GM12878 (cell line): Measurements from ENCODE around the gene RAB3C. TPM values are rescaled to one million over a fixed set of nuclear protein-coding genes. Genes with fewer than 3 reads are reported as not detected.
A peak's percentile ranks its signal among the peaks of the same experiment; 100 is the strongest.

Experiments
- ATAC-seq: fragments of 200-7000 bp; cut with Tn5 transposase; 3 replicates; pipeline ENCODE4 v1.9.1; 2020; ENCODE audit warnings: mild to moderate bottlenecking, moderate library complexity
- Bru-seq: library from RNA; stranded (reverse); fragments of 400-500 nt; gene quantifications from one replicate; lab custom pipeline; 2021; lab: Mats Ljungman, UMichigan
- BruChase-seq, 2 experiments: library from RNA; stranded (reverse); fragments of 400-500 nt; gene quantifications; one replicate each; lab custom pipeline; 2021; lab: Mats Ljungman, UMichigan
- BruUV-seq: library from RNA; stranded (reverse); fragments of 400-500 nt; replicated peaks from 2 replicates; lab custom pipeline; 2021; lab: Mats Ljungman, UMichigan
- CTCF ChIA-PET: fragments of 300-600 bp; sonication (Branson Sonifier 250); formaldehyde crosslinking; extraction: SDS; loops from one replicate; lab custom pipeline; 2021; ENCODE audit warnings: inconsistent platforms; lab: Yijun Ruan, JAX
- POLR2A ChIA-PET: fragments of 350-600 bp; formaldehyde crosslinking; extraction: SDS; loops from one replicate; lab custom pipeline; 2021; ENCODE audit warnings: inconsistent platforms; lab: Charles Lee
- RAD21 ChIA-PET: fragments of 300-600 bp; sonication (Branson Sonifier 250); formaldehyde crosslinking; loops from one replicate; lab custom pipeline; 2023; ENCODE audit warnings: antibody characterized with exemption; ENCODE audit not compliant: unreplicated experiment; lab: Charles Lee
- SMC1A ChIA-PET: fragments of 300-600 bp; sonication (Branson Sonifier 250); formaldehyde crosslinking; loops from one replicate; lab custom pipeline; 2023; ENCODE audit not compliant: unreplicated experiment, uncharacterized antibody; lab: Charles Lee
- DNase-seq: peaks from one replicate; pipeline ENCODE4 v3.0.0-alpha.2; 2011; ENCODE audit warnings: low read depth, low spot score
- FAIRE-seq: peaks from 3 replicates; lab custom pipeline; 2011; peaks lifted over from hg19 to GRCh38; lab: Jason Lieb, UNC
- H2AFZ ChIP-seq: 2 replicates; pipeline ENCODE4 v1.6.0; 2011; ENCODE audit warnings: low read depth, low read length, control low read depth; ENCODE audit not compliant: control insufficient read depth
- H3K27ac ChIP-seq: 2 replicates; pipeline ENCODE4 v1.5.1; 2011; ENCODE audit warnings: control low read depth; ENCODE audit not compliant: control insufficient read depth, insufficient read depth
- H3K27me3 ChIP-seq, 2 experiments: replicated peaks in 1 of 2; 2 replicates each; pipeline versions ENCODE4 v1.6.0 to v1.6.1; 2011; ENCODE audit warnings: low read length in 1 of 2; ENCODE audit not compliant: control insufficient read depth in 2 of 2, insufficient read depth in 2 of 2
- H3K36me3 ChIP-seq, 2 experiments: 2 replicates each; pipeline ENCODE4 v1.5.1; 2011; ENCODE audit warnings: low read length in 1 of 2; ENCODE audit not compliant: control insufficient read depth in 2 of 2, insufficient read depth in 2 of 2
- H3K4me1 ChIP-seq: 2 replicates; pipeline ENCODE4 v1.6.1; 2011; ENCODE audit warnings: mild to moderate bottlenecking, low read length, moderate library complexity, mixed read lengths; ENCODE audit not compliant: control insufficient read depth, insufficient read depth
- H3K4me2 ChIP-seq: 2 replicates; pipeline ENCODE4 v1.6.0; 2011; ENCODE audit warnings: control low read depth; ENCODE audit not compliant: control insufficient read depth, insufficient read depth
- H3K4me3 ChIP-seq: fragments of 200-600 bp; sonication (generic); 2 replicates; pipeline ENCODE4 v1.5.1; 2016
- H3K79me2 ChIP-seq: 2 replicates; pipeline ENCODE4 v1.6.0; 2011; ENCODE audit warnings: low read length; ENCODE audit not compliant: control insufficient read depth, insufficient read depth
- H3K9ac ChIP-seq: 2 replicates; pipeline ENCODE4 v1.8.0; 2011; ENCODE audit warnings: low read length, control low read depth, mixed read lengths; ENCODE audit not compliant: control insufficient read depth, insufficient read depth
- H3K9me3 ChIP-seq: replicated peaks from 3 replicates; pipeline ENCODE4 v1.5.1; 2011; ENCODE audit warnings: mild to moderate bottlenecking, low read length; ENCODE audit not compliant: control insufficient read depth, insufficient read depth
- H4K20me1 ChIP-seq: 2 replicates; pipeline ENCODE4 v1.6.0; 2011; ENCODE audit not compliant: control insufficient read depth, insufficient read depth
- BRCA1 ChIP-seq: IDR thresholded peaks from 2 replicates; pipeline ENCODE4 v1.6.1; 2011; ENCODE audit warnings: low read depth, low read length, improper control_type of control experiment
- CEBPB ChIP-seq, 2 experiments: fragments of 150-350 bp in 1 of 2; IDR thresholded peaks; 2 replicates each; pipeline ENCODE4 v1.6.1; 2012 to 2014; ENCODE audit warnings: low read depth in 2 of 2, low read length in 2 of 2, borderline replicate concordance in 1 of 2, inconsistent platforms in 1 of 2
- CREB1 ChIP-seq: IDR thresholded peaks from 2 replicates; pipeline ENCODE4 v1.6.1; 2012; ENCODE audit warnings: low read depth, mild to moderate bottlenecking, inconsistent platforms
- CREM ChIP-seq: IDR thresholded peaks from 2 replicates; pipeline ENCODE4 v1.6.1; 2014; ENCODE audit warnings: antibody characterized with exemption, low read depth
- HCFC1 ChIP-seq: fragments of 150-350 bp; IDR thresholded peaks from 2 replicates; pipeline ENCODE4 v1.6.1; 2014; ENCODE audit warnings: low read length
- IKZF1 ChIP-seq: fragments of 450-650 bp; conservative IDR thresholded peaks from 2 replicates; pipeline ENCODE4 v1.6.1; 2017; ENCODE audit warnings: antibody characterized with exemption, mild to moderate bottlenecking
- MEF2A ChIP-seq: IDR thresholded peaks from 2 replicates; pipeline ENCODE4 v1.6.1; 2011; ENCODE audit warnings: low read depth, mild to moderate bottlenecking, low read length, moderate library complexity; ENCODE audit not compliant: insufficient read depth
- MYB ChIP-seq: fragments of 150-350 bp; IDR thresholded peaks from 2 replicates; pipeline ENCODE4 v1.6.1; 2014; ENCODE audit warnings: mild to moderate bottlenecking, low read depth, low read length, borderline replicate concordance
- NRF1 ChIP-seq: conservative IDR thresholded peaks from 2 replicates; pipeline ENCODE4 v1.6.1; 2011; ENCODE audit warnings: mild to moderate bottlenecking, low read depth, low read length, improper control_type of control experiment
- SIX5 ChIP-seq: IDR thresholded peaks from 2 replicates; pipeline ENCODE4 v1.6.1; 2011; ENCODE audit warnings: mild to moderate bottlenecking, low read depth, low read length, moderate library complexity; ENCODE audit not compliant: severe bottlenecking
- SUZ12 ChIP-seq: fragments of 200-600 bp; sonication (generic); IDR thresholded peaks from one replicate; pipeline ENCODE4 v1.6.1; 2018; ENCODE audit warnings: antibody characterized with exemption, mild to moderate bottlenecking; ENCODE audit not compliant: unreplicated experiment
- TCF3 ChIP-seq: IDR thresholded peaks from 2 replicates; pipeline ENCODE4 v1.6.1; 2012; ENCODE audit warnings: low read depth, mild to moderate bottlenecking, low read length, borderline replicate concordance; ENCODE audit not compliant: insufficient read depth
- WGBS: methylation state at CpG from one replicate; pipeline ENCODE4 v1.1.6; 2016; ENCODE audit warnings: low lambda C conversion rate; ENCODE audit not compliant: insufficient replicate concordance, insufficient coverage; ENCODE audit errors: missing lambda C conversion rate; 5-methylcytosine and 5-hydroxymethylcytosine counted together
- in situ Hi-C: fragments of 300-500 bp; cut with MboI; formaldehyde crosslinking; loops from 9 replicates; pipeline ENCODE4 v1.14.3; 2018; ENCODE audit warnings: mixed read lengths
- intact Hi-C: fragments of 100-400 bp; cut with micrococcal nuclease; formaldehyde crosslinking; loops from one replicate; pipeline ENCODE4 v1.14.2; 2022; ENCODE audit not compliant: unreplicated experiment
- long read RNA-seq, 2 experiments: library from polyadenylated mRNA; unstranded; transcript quantifications; one replicate each; pipeline ENCODE4 v2.0.0, GENCODE V29; 2019 to 2020
- polyA minus RNA-seq, 3 experiments: library from RNA; depleted of rRNA, polyadenylated mRNA; stranded (reverse); fragments of >200 nt; gene quantifications; 2 replicates each; pipeline ENCODE4 v1.2.3, GENCODE V29; 2011
- polyA plus RNA-seq, 11 experiments: library from polyadenylated mRNA; depleted of rRNA in 4 of 11; unstranded in 6 of 11; stranded (reverse) in 5 of 11; fragments of >200 nt; fragmentation: Nextera tagmentation in 4 of 11; fragmentation: Illumina TruSeq in 1 of 11; extraction: Ambion mirVana in 4 of 11; extraction: Trizol in 1 of 11; gene quantifications; 1 replicate in 1 of 11; 2 replicates in 10 of 11; pipeline versions ENCODE4 v1.2.1 to v1.2.3, GENCODE V29; 2011 to 2016; ENCODE audit warnings: inconsistent platforms in 2 of 11, missing spikeins in 2 of 11, low read depth in 1 of 11
- total RNA-seq, 4 experiments: library from RNA; depleted of rRNA in 3 of 4; stranded (reverse); fragments of >200 nt in 3 of 4; fragmentation: Illumina TruSeq in 1 of 4; extraction: Trizol in 1 of 4; gene quantifications; 2 replicates each; pipeline versions ENCODE4 v1.2.1 to v1.2.3, GENCODE V29; 2013 to 2021
- TF ChIP-seq, protein P1 (sequence below): IDR thresholded peaks from 2 replicates; pipeline ENCODE4 v1.6.1; 2011; ENCODE audit warnings: low read depth, mild to moderate bottlenecking, low read length, moderate library complexity, borderline replicate concordance; ENCODE audit errors: extremely low read depth
- TF ChIP-seq, protein P2 (sequence below): IDR thresholded peaks from 2 replicates; pipeline ENCODE4 v1.6.1; 2012; ENCODE audit warnings: mild to moderate bottlenecking, low read depth, low read length

The RAB3C gene, protein sequence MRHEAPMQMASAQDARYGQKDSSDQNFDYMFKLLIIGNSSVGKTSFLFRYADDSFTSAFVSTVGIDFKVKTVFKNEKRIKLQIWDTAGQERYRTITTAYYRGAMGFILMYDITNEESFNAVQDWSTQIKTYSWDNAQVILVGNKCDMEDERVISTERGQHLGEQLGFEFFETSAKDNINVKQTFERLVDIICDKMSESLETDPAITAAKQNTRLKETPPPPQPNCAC
- not detected in 2 replicates for total RNA-seq (2013; cell fraction: nucleolus; rRNA removed)
- total RNA-seq (2014; rRNA removed) (not detected in 2 replicates), total RNA-seq (2014; rRNA removed; fragmentation: Illumina TruSeq; extraction: Trizol) (not detected in 2 replicates), total RNA-seq (2021) (not detected in 2 replicates), polyA plus RNA-seq (2011; rRNA removed) (not detected in 2 replicates), polyA plus RNA-seq (2014; fragmentation: Illumina TruSeq; extraction: Trizol) (not detected in 2 replicates), polyA plus RNA-seq (2014; fragmentation: Nextera tagmentation; extraction: Ambion mirVana) (not detected), polyA plus RNA-seq (2014; rRNA removed) (not detected in 2 replicates), polyA plus RNA-seq (2016; fragmentation: Nextera tagmentation; extraction: Ambion mirVana) (not detected), polyA minus RNA-seq (2011; rRNA and poly(A)+ RNA removed) (0.77 TPM in 1 of 2 replicates, not detected in the other), Bru-seq, nascent RNA (percentile 1 among the genes with signal in this experiment), BruChase-seq, experiment 1, labeled RNA remaining after a 6-hour chase (percentile 0 among the genes with signal in this experiment), BruChase-seq, experiment 2, labeled RNA remaining after a 2-hour chase (percentile 0 among the genes with signal in this experiment)
- not detected for polyA plus RNA-seq (2011; ENCODE audit: low read depth)
- not detected in 2 replicates for polyA plus RNA-seq (2011; cell fraction: cytosol; rRNA removed)
- not detected in 2 replicates for polyA plus RNA-seq (2011; cell fraction: nucleus; rRNA removed)
- 0.01 TPM in 1 of 2 replicates, not detected in the other for polyA plus RNA-seq (2012)
- polyA minus RNA-seq (2011; cell fraction: cytosol; rRNA and poly(A)+ RNA removed), result not detected in 2 replicates
- not detected in 2 replicates for polyA minus RNA-seq (2011; cell fraction: nucleus; rRNA and poly(A)+ RNA removed)
- long read RNA-seq, experiment 1, result 0 reads
- long read RNA-seq, experiment 2, partial matches to known transcripts, result 0 of 4 reads
- long read RNA-seq, experiment 2, other reads (novel, unspliced or antisense), result 4 of 4 reads

DNA sequence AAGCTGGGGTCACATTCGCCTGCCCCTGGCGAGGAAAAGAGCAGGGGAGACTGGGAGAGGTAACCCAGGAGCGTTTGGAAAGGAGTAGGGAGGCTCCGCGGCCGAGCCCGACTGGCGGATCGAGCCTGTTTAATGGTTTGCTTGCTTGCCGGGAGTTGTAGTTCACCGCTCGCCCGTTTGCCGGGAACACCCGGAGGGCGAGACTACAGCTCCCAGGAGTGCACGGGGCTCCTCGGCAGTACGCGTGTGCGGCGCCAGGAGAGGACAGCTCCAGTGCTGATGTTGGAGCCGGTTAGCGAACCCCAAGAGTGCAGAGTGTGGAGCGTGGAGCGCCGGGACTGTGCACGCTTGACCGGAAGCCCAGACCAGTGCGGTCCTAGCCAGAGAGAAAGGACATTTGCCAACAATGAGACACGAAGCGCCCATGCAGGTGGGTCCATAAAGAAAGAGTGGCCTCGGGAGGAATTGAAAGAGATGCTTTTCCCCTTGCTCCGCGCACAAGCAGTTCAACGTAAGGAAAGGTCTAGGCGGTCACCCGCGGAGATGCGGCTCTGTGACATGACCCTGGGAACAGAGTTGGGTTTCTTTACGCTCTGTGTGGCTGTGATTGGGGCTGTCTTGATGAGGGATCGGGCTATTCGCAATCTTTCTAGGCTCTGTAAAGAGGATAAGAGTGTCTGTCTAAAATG is at the start of gene RAB3C:
Gene RAB3C, plus strand, starts transcription at position 273 of the 689 bp plus-strand sequence. Its CDS starts 134 bp downstream, at position 407.
- intact Hi-C loops, result loop anchor here (5.0 kb wide), 1 partner anchor 36 kb away; no protein-coding TSS in a partner anchor

More for the DNA sequence above, at the start of gene RAB3C:
- H3K36me3 ChIP-seq, result no peaks in the 10 kb centered on the region
- peak; percentile 25 for DNase-seq
- H3K27ac ChIP-seq, result no peak within 1 kb of the TSS
- H3K27me3 ChIP-seq, result peaks cover 9 to 10% of the 10 kb centered on the region in 2 experiments
- H3K4me3 ChIP-seq, result peak within 1 kb of the TSS; percentile 42; the same call in 1 of the 2 replicates
- 8% methylated on average over 39 of the region's 43 CpGs for WGBS
- H3K9me3 ChIP-seq, result no peaks in the 10 kb centered on the region
- in situ Hi-C loops, result no loop called here
- no TSS peak for BruUV-seq
- no peak for FAIRE-seq
- no peaks in the 10 kb centered on the region for H3K79me2 ChIP-seq
- ChIA-PET CTCF (no interaction called here), RAD21 (no interaction called here), SMC1A (interaction anchor here (1.1 to 1.3 kb wide), 2 partner anchors 132 to 267 kb away, joined by 3 to 6 read pairs; no protein-coding TSS in a partner anchor), POLR2A (no interaction called here)
- H3K9ac ChIP-seq, result no peak within 1 kb of the TSS
- peak within 1 kb of the TSS; percentile 66 for H2AFZ ChIP-seq
- H4K20me1 ChIP-seq, result no peaks in the 10 kb centered on the region
- no peaks in the 10 kb centered on the region for H3K4me1 ChIP-seq
- H3K4me2 ChIP-seq, result peak within 1 kb of the TSS; percentile 77
- no peak for TF ChIP-seq BRCA1
- no peak for TF ChIP-seq TCF3
- TF ChIP-seq, protein P1, sequence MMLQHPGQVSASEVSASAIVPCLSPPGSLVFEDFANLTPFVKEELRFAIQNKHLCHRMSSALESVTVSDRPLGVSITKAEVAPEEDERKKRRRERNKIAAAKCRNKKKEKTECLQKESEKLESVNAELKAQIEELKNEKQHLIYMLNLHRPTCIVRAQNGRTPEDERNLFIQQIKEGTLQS, result 0 out of 2 replicates have a peak, but pooled peaks have one; percentile 32
- TF ChIP-seq MEF2A, result no peak
- TF ChIP-seq, protein P2, sequence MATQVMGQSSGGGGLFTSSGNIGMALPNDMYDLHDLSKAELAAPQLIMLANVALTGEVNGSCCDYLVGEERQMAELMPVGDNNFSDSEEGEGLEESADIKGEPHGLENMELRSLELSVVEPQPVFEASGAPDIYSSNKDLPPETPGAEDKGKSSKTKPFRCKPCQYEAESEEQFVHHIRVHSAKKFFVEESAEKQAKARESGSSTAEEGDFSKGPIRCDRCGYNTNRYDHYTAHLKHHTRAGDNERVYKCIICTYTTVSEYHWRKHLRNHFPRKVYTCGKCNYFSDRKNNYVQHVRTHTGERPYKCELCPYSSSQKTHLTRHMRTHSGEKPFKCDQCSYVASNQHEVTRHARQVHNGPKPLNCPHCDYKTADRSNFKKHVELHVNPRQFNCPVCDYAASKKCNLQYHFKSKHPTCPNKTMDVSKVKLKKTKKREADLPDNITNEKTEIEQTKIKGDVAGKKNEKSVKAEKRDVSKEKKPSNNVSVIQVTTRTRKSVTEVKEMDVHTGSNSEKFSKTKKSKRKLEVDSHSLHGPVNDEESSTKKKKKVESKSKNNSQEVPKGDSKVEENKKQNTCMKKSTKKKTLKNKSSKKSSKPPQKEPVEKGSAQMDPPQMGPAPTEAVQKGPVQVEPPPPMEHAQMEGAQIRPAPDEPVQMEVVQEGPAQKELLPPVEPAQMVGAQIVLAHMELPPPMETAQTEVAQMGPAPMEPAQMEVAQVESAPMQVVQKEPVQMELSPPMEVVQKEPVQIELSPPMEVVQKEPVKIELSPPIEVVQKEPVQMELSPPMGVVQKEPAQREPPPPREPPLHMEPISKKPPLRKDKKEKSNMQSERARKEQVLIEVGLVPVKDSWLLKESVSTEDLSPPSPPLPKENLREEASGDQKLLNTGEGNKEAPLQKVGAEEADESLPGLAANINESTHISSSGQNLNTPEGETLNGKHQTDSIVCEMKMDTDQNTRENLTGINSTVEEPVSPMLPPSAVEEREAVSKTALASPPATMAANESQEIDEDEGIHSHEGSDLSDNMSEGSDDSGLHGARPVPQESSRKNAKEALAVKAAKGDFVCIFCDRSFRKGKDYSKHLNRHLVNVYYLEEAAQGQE, result peak; percentile 87
- peak; percentile 81 for TF ChIP-seq HCFC1
- TF ChIP-seq SIX5, result peak; percentile 79
- TF ChIP-seq SUZ12, result peak; percentile 32
- TF ChIP-seq MYB, result no peak
- TF ChIP-seq CREB1, result peak; percentile 80
- no peak for TF ChIP-seq CEBPB (IDR thresholded peaks at IDR 0.05; ENCODE audit: borderline replicate concordance in 1 of 2, low read depth in 2 of 2, low read length in 2 of 2)
- peak; percentile 70 for TF ChIP-seq CREM
- peak; percentile 59; the same call in 1 of the 2 replicates for TF ChIP-seq IKZF1
- TF ChIP-seq NRF1, result 0 out of 2 replicates have a peak, but pooled peaks have one; percentile 22
- TF ChIP-seq, all 136 proteins: peak for 9
- ATAC-seq, result peak; percentile 100
